ENCODE measurements around the gene IL34.

Gene IL34

DNA sequence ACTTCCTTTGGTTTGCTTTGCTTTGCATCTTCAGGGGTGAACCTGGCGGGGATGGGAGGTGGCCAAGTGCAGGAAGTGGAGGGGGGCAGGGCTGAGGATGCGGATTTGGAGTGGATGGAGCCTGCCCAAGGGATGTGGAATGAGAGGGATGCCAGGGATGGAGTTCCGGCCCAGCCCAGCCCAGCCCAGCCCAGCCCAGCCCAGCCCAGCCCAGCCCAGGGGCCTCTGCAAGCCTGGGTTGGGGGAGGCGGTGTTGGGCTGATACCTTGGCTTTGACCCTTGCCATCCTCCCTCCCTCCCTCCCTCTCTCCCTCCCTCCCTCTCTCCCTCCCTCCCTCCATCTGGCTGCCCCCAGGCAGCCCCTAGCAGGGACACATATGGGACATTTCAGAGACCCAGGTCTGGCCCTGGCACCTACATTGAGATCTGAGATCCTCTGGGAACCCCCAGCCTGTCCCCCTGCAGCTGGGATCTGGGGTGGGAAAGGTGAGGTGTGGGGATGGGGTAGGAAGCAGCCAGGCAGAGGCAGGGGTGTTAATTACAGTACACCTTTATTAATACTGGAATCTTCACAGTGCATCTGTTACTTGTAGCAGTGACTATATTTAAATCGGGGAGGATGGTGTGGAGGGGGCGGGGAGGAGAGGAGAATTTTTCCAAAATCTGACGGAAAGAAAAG is 14.5 kb downstream of the IL34 start:
- H3K36me3 ChIP-seq, result peaks cover 25% of the 10 kb centered on the region
- DNase-seq, result no peak
- TF ChIP-seq, protein P1, sequence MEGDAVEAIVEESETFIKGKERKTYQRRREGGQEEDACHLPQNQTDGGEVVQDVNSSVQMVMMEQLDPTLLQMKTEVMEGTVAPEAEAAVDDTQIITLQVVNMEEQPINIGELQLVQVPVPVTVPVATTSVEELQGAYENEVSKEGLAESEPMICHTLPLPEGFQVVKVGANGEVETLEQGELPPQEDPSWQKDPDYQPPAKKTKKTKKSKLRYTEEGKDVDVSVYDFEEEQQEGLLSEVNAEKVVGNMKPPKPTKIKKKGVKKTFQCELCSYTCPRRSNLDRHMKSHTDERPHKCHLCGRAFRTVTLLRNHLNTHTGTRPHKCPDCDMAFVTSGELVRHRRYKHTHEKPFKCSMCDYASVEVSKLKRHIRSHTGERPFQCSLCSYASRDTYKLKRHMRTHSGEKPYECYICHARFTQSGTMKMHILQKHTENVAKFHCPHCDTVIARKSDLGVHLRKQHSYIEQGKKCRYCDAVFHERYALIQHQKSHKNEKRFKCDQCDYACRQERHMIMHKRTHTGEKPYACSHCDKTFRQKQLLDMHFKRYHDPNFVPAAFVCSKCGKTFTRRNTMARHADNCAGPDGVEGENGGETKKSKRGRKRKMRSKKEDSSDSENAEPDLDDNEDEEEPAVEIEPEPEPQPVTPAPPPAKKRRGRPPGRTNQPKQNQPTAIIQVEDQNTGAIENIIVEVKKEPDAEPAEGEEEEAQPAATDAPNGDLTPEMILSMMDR (IDR thresholded peaks at IDR 0.05; ENCODE audit: low read depth, low read length), result no peak

DNA sequence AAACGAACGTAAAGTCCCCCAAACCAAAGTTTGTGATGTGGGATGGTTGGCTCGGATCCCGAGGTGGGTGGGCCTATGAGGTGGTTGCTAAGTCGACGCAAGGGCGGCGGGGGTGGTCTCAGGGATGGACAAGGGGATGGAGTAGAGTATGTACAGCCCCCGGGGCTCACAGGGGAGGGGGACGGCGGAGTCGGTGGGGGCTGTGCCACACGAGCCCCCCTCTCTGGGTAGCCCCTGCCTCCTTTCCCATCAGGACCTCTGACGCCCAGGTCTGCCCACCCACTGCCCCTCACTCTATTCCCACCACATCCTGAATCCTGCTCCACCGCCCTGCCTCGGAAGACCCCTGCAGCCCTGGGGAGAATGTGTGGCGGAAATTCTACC is 15.2 kb downstream of the IL34 start:
- H3K9me3 ChIP-seq, result no peaks in the 10 kb centered on the region
- TF ChIP-seq, protein P1 (IDR thresholded peaks at IDR 0.05; ENCODE audit: low read depth, low read length), result no peak
- H3K4me1 ChIP-seq, result no peaks in the 10 kb centered on the region
- DNase-seq, result no peak
- no peaks in the 10 kb centered on the region for H3K27me3 ChIP-seq
- peaks cover 32% of the 10 kb centered on the region for H3K36me3 ChIP-seq
- H3K4me3 ChIP-seq (ENCODE audit: low read depth, low read length), result no peak overlapping the region

More for the DNA sequence above, 14.5 kb downstream of the IL34 start:
- H3K27me3 ChIP-seq, result no peaks in the 10 kb centered on the region
- H3K4me1 ChIP-seq, result no peaks in the 10 kb centered on the region
- H3K9me3 ChIP-seq, result no peaks in the 10 kb centered on the region
- no peak overlapping the region for H3K4me3 ChIP-seq (ENCODE audit: low read depth, low read length)

DNA sequence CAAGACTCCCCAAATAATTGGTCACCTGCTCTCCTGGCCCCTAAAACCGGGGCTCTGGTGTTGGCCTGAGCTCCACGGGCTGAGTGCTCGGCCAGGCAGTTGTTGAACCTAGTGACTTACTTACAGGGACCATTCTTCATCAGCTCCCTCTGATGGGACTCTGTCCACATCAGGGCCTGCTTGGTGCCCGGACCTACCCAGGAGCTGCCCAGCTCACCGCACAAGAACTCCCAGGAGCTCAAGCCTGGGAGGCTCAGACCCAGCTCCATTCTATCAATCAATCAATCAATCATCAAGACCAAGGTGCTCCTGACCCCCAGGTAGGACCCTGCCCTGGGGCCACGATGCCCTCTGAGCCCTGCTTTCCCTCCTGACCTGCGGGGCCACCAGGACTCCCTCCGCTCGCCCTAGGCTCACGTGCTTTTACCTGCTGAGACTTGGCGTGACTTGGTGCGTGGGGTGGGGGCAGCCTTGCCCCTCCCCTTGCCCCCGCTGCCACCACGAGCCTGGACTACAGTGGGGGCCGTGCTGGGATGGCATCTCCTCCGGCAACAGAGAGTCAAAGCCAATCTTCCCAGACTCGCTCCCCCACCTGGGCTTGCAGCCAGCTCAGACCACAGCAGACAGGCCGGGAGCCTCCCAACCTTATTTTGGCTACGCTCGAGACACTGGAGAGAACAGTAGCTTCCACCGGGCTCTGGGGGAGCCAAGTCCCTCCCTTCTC is 15.7 kb downstream of the IL34 start:
- H3K4me3 ChIP-seq (ENCODE audit: low read depth, low read length), result no peak overlapping the region
- H3K36me3 ChIP-seq, result peaks cover 36% of the 10 kb centered on the region
- H3K9me3 ChIP-seq, result no peaks in the 10 kb centered on the region
- no peaks in the 10 kb centered on the region for H3K27me3 ChIP-seq
- peak; percentile 27 for DNase-seq
- TF ChIP-seq, protein P1 (IDR thresholded peaks at IDR 0.05; ENCODE audit: low read depth, low read length), result no peak
- H3K4me1 ChIP-seq, result no peaks in the 10 kb centered on the region

DNA sequence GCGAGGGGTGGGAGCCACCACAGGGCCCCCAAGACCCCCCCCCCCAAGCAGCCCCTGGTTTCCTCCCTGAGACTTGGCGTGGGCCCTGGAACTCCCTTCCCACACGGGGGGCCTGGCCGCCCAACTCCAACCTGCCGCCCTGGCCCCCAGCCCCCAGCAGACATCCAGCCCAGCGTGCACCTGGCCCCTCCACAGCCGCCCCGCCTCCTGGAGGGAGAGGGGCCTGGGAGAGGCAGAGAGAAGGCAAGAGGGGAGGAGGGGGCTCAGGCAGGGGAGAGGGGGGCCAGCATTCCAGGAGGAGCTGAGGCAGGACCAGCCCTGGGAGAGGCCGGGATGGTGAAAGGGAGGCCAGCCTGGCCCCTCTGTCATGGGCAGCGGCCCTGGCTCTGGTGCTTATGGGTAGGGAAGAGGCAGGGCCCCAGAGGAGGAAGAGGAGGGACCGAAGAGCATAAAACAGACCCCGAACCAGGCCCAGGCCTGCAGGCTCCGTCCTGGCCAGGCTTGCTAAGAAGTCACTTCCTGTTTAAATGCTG is 16.7 kb downstream of the IL34 start:
- Histone ChIP-seq H3K4me3 (ENCODE audit: low read depth, low read length) (no peak overlapping the region), H3K36me3 (peaks cover 37% of the 10 kb centered on the region), H3K4me1 (no peaks in the 10 kb centered on the region), H3K9me3 (no peaks in the 10 kb centered on the region), H3K27me3 (no peaks in the 10 kb centered on the region)
- TF ChIP-seq, protein P1 (IDR thresholded peaks at IDR 0.05; ENCODE audit: low read depth, low read length), result no peak
- DNase-seq, result peak; percentile 23

DNA sequence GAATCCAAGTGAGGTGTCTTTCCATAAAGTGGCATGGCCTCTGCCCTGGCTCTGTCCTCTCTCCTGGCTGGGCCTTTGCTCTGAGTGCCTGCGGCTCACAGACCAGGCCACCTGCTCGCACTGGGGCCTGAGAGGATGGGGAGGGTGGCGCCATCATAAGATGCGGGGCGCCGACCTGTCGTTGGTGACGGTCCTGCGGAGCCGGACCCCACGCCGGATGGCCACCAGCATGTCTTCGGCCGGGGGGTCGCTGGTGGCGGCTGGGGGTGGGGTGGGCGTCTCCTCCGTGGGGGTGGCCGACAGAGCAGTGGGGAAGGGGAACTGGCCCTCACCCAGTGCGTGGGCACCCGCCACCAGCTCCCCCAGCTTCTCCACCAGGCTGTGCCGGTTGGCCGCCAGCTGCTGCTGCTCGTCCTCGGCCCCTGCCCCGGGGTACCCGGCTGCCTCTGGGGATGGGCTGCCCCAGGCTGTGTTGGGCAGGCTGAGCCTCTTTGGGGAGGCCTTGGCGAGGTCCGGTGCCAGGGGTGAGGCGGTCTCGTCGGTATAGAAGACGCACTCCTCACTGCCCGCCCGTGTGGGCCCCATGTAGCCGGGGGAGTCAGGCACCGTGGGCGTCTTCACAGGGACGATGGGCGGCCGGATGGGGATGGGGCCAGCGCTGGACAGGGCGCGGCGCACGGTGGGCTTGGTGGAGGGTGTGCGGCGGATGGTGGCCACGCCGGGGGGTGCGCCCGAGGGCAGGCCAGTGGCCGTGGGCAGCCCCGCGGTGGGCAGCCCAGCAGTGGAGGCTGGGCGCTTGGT is 17.4 kb downstream of the IL34 start:
- Histone ChIP-seq H3K9me3 (no peaks in the 10 kb centered on the region), H3K27me3 (no peaks in the 10 kb centered on the region), H3K36me3 (peaks cover 44% of the 10 kb centered on the region), H3K4me3 (ENCODE audit: low read depth, low read length) (no peak overlapping the region), H3K4me1 (no peaks in the 10 kb centered on the region)
- peak; percentile 15 for DNase-seq
- TF ChIP-seq, protein P1 (IDR thresholded peaks at IDR 0.05; ENCODE audit: low read depth, low read length), result no peak

Measured in BE2C (cell line).